Stimulated activated CD8-positive, alpha-beta memory T cell treated with anti-CD3 and anti-CD28 coated beads, Interleukin-12 subunit alpha, Interleukin-12 subunit beta, amount 100 ng/mL, for 24 hours (primary cell): ENCODE measurements around the gene CALML3.

Experiments used
- DNase-seq: peaks from one replicate; pipeline ENCODE4 v3.0.0-alpha.2; 2020; ENCODE audit errors: extremely low read depth

The CALML3 gene

DNA sequence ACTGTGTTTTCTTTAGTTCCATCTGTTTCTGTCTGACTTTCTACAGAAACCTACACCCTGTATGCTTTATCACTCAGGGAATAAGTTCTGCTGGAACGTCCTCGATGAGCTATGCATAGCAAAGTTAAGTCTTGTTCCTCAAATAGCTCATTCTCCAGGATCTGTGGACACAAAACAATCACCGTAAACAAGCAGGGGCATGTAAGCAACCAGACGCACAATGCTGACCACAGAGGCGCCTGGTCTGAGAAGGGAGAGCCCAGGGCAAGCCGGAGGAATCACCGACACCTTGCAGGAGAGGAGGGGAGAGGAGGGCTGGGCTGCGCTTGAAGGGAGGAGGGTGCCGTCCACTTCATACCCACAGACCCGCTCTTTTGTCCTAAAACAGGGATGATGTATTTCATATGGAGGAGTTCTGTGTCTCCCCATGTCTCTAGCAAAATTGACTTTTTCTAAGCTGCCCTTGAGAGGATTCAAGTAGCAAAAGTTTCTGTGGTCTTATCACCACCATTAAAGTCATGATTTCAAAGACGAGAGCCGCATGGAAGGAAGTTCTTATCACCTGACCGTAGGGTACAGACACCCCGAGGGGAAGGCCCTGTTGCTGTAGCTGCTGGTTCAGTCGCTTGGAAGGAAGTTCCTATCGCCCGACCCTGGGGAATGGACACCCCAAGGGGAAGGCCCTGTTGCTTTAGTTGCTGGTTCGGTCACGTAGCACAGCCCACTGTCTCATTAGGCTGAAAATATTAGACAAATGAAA lies 14.3 kb downstream of the CALML3 start:
- no peak for DNase-seq

DNA sequence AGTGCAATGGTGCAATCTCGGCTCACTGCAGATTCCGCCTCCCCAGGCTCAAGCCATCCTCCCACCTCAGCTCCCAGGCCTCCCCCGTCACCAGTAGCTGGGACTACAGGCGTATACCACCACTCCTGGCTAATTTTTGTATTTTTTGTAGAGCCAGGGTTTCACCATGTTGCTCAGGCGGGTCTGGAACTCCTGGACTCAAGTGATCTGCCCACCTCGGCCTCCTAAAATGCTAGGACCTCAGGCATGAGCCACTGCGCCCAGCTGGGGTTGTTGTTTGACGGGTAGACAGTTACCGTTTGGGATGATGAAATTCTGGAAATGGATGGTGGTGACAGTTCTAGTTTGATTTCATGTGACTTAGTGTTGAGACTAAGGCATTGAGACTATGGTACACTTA lies 15.3 kb downstream of the CALML3 start:
- DNase-seq = no peak

- no peak for DNase-seq
Measured at GRCh38 chr10:5540891-5541290, 16.1 kb downstream of the CALML3 start.

- no peak for DNase-seq
Measured at GRCh38 chr10:5542100-5542499, 17.3 kb downstream of the CALML3 start.

DNA sequence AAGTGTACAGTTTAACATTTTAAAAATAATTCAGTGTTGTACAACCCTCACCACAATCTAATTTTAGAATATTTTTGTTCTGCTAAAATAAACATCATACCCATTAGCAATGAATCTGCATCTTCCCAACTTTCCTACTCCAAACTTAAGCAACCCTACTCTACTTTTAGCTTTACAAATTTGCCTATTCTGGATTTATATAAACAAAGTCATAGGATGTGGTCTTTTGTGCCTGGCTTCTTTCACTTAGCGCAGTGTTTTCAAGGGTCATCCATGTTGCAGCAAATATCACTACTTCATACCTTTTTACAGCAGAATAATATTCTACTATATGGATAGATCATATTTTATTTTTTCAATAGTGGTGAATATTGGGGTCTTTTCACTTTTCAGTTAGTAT lies 18.9 kb downstream of the CALML3 start:
- no peak for DNase-seq

DNA sequence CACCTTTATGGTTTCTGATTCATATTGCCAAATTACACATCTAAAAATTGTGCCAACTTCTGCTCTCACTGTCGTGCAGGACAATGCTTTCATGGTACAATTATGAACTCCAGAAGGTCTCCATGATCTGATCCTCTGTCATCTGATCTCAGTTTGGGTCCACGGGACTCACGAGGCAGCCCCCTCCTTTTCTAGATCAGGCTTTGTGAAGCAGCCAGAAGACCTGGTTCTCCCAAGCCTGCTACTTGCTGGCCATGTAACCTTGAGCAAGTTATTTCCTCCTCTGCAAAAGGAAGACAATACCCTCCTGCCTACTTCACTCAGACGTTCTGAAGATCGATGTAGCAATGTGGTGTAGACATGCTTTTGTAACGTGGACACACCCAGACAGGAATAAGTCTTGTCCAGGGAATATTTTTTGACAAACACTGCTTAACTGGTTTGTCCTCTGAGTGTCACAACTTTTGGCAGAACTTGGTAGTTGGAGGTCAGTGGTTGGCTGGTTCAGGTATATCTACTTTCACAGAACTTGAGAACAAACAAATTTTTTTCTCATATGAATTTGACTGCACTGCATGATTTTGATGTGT lies 19.6 kb downstream of the CALML3 start:
- DNase-seq = no peak

GRCh38 chr10:5545011-5545410 lies 20.2 kb downstream of the CALML3 start:
- DNase-seq = no peak

DNA sequence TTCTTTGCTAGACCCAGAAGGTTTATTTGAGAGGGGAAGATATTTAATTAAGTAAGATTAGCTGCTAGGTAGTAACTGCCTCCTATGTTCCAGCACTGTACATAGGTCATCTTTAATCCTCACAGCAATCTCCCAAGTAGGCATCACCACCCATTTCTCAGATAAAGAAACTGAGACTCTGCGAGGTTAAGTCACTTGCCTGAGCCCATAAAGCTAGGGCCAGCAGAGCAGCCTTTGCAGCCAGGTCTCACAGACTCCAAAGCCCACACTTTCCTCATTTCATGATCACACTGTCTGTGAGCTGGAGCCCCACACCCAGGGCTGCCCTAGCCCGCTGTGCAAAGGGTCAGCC lies 20.6 kb downstream of the CALML3 start:
- no peak for DNase-seq

- no peak for DNase-seq
Measured at GRCh38 chr10:5545778-5546710, 21.3 kb downstream of the CALML3 start.

DNA sequence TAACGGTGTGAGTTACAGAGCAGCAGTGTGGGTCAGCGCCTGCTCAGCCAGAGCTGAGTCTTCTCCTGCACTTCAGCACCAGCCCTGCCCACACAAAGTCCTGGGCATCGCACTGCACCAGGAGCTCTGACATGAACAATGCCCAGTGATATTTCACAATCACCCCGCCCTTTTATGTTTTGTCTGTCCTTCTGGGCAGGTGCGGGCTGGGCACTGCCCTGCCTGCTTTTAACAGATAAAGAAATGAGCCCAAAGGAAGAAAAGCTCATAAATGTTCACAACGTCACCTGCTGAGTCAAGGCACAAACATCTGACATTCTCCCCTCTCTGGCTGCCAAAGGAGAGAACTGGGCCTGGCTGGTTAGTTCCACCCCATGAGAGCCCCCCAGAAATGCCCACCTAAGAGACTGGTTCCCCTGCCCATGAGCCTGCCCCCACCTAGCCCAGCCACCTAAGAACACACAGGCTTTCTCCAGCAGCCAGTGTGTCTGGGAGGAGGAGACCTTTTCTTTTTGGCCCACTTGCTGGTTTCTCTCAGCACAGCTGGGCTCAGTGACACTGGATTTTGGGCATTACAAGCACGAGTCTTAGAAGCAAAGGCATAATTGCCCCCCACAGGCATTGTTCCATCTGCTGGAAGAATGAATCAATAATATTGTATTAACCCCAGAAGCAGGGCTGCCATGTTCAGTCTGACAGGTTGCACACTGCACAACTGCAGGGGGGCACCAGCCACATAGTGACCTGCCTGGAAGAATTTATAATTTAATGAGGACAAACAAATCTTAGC lies 22.3 kb downstream of the CALML3 start:
- DNase-seq = no peak

GRCh38 chr10:5547681-5547930 lies 22.8 kb downstream of the CALML3 start:
- no peak for DNase-seq

GRCh38 chr10:5547931-5548660 lies 23.3 kb downstream of the CALML3 start:
- no peak for DNase-seq

GRCh38 chr10:5549462-5550249 lies 24.9 kb downstream of the CALML3 start:
- DNase-seq = no peak

DNA sequence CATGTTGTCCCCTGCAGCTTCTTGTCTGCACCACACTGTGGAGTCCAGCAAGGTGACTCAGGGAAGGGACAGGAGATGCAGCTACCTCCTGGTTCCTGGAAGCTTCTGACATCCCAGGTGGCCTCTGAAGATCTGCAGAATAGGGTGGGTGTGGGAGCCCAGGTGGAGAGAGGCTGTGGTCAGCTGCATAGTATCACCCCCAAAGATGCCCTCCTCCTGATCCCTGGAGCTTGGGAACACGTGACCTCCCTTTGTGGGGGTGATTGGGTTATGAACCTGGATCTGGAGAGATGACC lies 25.4 kb downstream of the CALML3 start:
- no peak for DNase-seq

- DNase-seq = no peak
Measured at GRCh38 chr10:5550621-5551530, 26.1 kb downstream of the CALML3 start.

DNA sequence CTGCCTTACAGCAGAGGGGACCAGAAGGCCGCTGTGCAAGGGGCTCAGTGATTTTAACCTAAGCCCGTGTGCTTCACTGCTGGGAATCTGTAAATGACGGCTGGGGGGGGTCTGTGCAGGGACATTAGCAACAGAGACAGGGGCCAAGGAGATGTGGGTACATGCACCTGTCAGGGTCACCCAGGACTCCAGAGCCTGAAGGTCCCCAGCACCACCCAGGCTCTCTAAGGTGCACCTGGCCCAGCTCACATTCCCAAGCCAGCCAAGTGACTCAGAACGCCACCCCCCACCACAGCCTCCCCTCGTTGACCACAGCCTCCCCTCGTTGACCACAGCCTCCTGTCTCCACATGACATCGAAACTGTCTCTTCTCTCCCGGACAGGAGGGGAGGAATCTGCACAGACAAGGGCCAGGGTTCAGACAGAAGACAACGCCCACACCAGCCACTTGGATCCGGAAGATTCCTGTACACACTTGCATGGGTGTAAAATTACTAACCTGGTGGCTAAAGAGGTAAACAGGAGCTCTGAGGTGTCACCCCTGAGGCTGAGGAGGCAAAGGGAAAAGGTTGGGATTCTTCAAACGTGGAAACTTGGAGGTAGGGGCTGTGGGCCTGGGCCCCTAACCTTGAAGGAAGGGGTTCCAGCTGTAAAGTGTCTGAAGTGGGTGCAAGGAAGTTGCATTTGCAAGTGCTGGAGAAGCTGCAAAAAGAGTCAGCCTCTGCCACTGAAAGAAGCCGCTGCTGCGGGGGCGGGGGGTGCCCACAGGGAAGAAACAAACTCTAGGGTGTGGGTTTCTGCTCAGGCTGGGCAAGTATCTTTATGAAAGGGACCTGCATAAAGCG lies 27.0 kb downstream of the CALML3 start:
- no peak for DNase-seq

- no peak for DNase-seq
Measured at GRCh38 chr10:5552376-5553321, 27.9 kb downstream of the CALML3 start.
